ENCODE measurements around the gene GRAMD2B.

GRAMD2B gene

DNA sequence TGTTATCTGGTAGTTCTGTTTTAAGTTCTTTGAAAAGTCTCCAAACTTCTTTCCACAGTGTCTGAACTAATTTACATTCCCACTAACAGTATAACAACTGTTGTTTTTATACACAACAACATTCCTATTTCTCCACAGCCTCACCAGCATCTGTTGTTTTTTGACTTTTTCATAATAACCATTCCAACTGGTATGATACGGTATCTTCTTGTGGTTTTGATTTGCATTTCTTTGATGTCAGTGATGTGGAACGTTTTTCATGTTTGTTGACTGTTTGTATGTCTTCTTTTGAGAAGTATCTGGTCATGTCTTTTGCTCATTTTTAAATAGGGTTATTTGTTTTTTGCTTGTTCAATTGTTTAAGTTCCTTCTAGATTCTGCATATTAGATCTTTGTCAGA lies 12.6 kb upstream of the GRAMD2B start:
- H3K36me3 ChIP-seq (ENCODE audit: insufficient read depth, low read length): no peaks in the 10 kb centered on the region
- no peaks in the 10 kb centered on the region for H3K79me2 ChIP-seq (ENCODE audit: control insufficient read depth, insufficient read depth, low read length, unreplicated experiment)
- H3K27ac ChIP-seq (ENCODE audit: low read depth, low read length): no peak overlapping the region
- no peak overlapping the region for H2AFZ ChIP-seq (ENCODE audit: low read length, unreplicated experiment)
- H3K27me3 ChIP-seq (ENCODE audit: insufficient read depth, low read length): no peaks in the 10 kb centered on the region
- peaks cover 7% of the 10 kb centered on the region for H3K4me1 ChIP-seq (ENCODE audit: control insufficient read depth, insufficient read depth, low read length, unreplicated experiment)
- no peak overlapping the region for H3K4me3 ChIP-seq (ENCODE audit: low read depth, low read length)

DNA sequence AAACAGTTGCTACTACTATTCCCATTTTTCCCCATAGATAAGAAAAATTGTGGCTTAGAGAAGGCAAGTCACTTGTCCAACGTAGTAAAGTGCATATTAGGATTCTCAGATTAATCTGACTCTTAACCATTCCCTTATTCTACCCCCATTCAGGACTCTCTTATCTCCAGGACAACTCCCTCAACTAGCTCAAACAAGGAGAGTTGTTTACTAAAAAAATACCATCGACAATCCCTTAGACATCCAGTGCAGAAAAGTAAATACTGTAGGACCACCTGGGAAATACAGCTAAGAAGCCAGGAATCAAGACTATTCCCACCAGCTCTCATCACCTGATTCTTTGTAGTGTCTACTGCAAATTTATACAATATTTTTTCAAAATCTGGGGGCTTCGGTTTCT lies 9.4 kb upstream of the GRAMD2B start:
- Histone ChIP-seq H2AFZ (ENCODE audit: low read length, unreplicated experiment) (no peak overlapping the region), H3K27me3 (ENCODE audit: insufficient read depth, low read length) (no peaks in the 10 kb centered on the region), H3K4me3 (ENCODE audit: low read depth, low read length) (no peak overlapping the region), H3K4me1 (ENCODE audit: control insufficient read depth, insufficient read depth, low read length, unreplicated experiment) (peaks cover 7% of the 10 kb centered on the region), H3K79me2 (ENCODE audit: control insufficient read depth, insufficient read depth, low read length, unreplicated experiment) (no peaks in the 10 kb centered on the region), H3K36me3 (ENCODE audit: insufficient read depth, low read length) (no peaks in the 10 kb centered on the region), H3K27ac (ENCODE audit: low read depth, low read length) (no peak overlapping the region)

- H3K36me3 ChIP-seq (ENCODE audit: insufficient read depth, low read length): no peaks in the 10 kb centered on the region
- H3K27ac ChIP-seq (ENCODE audit: low read depth, low read length): no peak overlapping the region
- H3K27me3 ChIP-seq (ENCODE audit: insufficient read depth, low read length): no peaks in the 10 kb centered on the region
- H3K79me2 ChIP-seq (ENCODE audit: control insufficient read depth, insufficient read depth, low read length, unreplicated experiment): no peaks in the 10 kb centered on the region
- peaks cover 7% of the 10 kb centered on the region for H3K4me1 ChIP-seq (ENCODE audit: control insufficient read depth, insufficient read depth, low read length, unreplicated experiment)
- no peak overlapping the region for H3K4me3 ChIP-seq (ENCODE audit: low read depth, low read length)
- H2AFZ ChIP-seq (ENCODE audit: low read length, unreplicated experiment): peak overlapping the region; percentile 72
Measured at GRCh38 chr5:126414874-126415502, 8.2 kb upstream of the GRAMD2B start.

- no peak overlapping the region for H3K4me3 ChIP-seq (ENCODE audit: low read depth, low read length)
- no peaks in the 10 kb centered on the region for H3K79me2 ChIP-seq (ENCODE audit: control insufficient read depth, insufficient read depth, low read length, unreplicated experiment)
- H3K4me1 ChIP-seq (ENCODE audit: control insufficient read depth, insufficient read depth, low read length, unreplicated experiment): peaks cover 7% of the 10 kb centered on the region
- H3K27me3 ChIP-seq (ENCODE audit: insufficient read depth, low read length): no peaks in the 10 kb centered on the region
- no peaks in the 10 kb centered on the region for H3K36me3 ChIP-seq (ENCODE audit: insufficient read depth, low read length)
- H3K27ac ChIP-seq (ENCODE audit: low read depth, low read length): no peak overlapping the region
- H2AFZ ChIP-seq (ENCODE audit: low read length, unreplicated experiment): no peak overlapping the region
Measured at GRCh38 chr5:126415789-126416188, 7.4 kb upstream of the GRAMD2B start.

GRCh38 chr5:126416266-126416925 lies 6.8 kb upstream of the GRAMD2B start:
- H3K27ac ChIP-seq (ENCODE audit: low read depth, low read length): no peak overlapping the region

GRCh38 chr5:126417178-126417577 lies 6.0 kb upstream of the GRAMD2B start:
- Histone ChIP-seq H3K36me3 (ENCODE audit: insufficient read depth, low read length) (no peaks in the 10 kb centered on the region), H3K27ac (ENCODE audit: low read depth, low read length) (no peak overlapping the region), H2AFZ (ENCODE audit: low read length, unreplicated experiment) (no peak overlapping the region), H3K79me2 (ENCODE audit: control insufficient read depth, insufficient read depth, low read length, unreplicated experiment) (no peaks in the 10 kb centered on the region), H3K4me1 (ENCODE audit: control insufficient read depth, insufficient read depth, low read length, unreplicated experiment) (peaks cover 7% of the 10 kb centered on the region), H3K27me3 (ENCODE audit: insufficient read depth, low read length) (no peaks in the 10 kb centered on the region), H3K4me3 (ENCODE audit: low read depth, low read length) (no peak overlapping the region)

More at GRCh38 chr5:126416266-126416925, 6.8 kb upstream of the GRAMD2B start:
- H3K4me1 ChIP-seq (ENCODE audit: control insufficient read depth, insufficient read depth, low read length, unreplicated experiment): peaks cover 7% of the 10 kb centered on the region
- no peaks in the 10 kb centered on the region for H3K36me3 ChIP-seq (ENCODE audit: insufficient read depth, low read length)
- H2AFZ ChIP-seq (ENCODE audit: low read length, unreplicated experiment): no peak overlapping the region
- H3K4me3 ChIP-seq (ENCODE audit: low read depth, low read length): no peak overlapping the region
- no peaks in the 10 kb centered on the region for H3K79me2 ChIP-seq (ENCODE audit: control insufficient read depth, insufficient read depth, low read length, unreplicated experiment)
- H3K27me3 ChIP-seq (ENCODE audit: insufficient read depth, low read length): no peaks in the 10 kb centered on the region

DNA sequence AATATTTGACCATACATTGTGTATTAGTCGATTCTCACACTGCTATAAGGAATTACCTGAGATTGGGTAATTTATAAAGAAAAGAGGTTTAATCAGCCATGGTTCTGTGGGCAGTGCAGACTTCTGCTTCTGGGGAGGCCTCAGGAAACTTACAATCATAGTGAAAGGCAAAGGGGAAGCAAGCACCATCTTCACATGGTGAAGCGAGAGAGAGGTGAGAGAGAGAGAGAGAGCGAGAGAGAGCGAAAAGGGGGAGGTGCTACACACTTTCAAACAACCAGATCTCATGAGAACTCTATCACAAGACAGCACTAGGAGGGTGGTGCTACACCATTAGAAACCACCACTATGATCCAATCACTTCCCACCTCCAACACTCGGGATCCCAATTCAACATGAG lies 4.1 kb upstream of the GRAMD2B start:
- no peaks in the 10 kb centered on the region for H3K27me3 ChIP-seq (ENCODE audit: insufficient read depth, low read length)
- no peak overlapping the region for H2AFZ ChIP-seq (ENCODE audit: low read length, unreplicated experiment)
- no peak overlapping the region for H3K4me3 ChIP-seq (ENCODE audit: low read depth, low read length)
- H3K4me1 ChIP-seq (ENCODE audit: control insufficient read depth, insufficient read depth, low read length, unreplicated experiment): peaks cover 7% of the 10 kb centered on the region
- H3K27ac ChIP-seq (ENCODE audit: low read depth, low read length): no peak overlapping the region
- H3K79me2 ChIP-seq (ENCODE audit: control insufficient read depth, insufficient read depth, low read length, unreplicated experiment): peaks cover 5% of the 10 kb centered on the region
- H3K36me3 ChIP-seq (ENCODE audit: insufficient read depth, low read length): no peaks in the 10 kb centered on the region

GRCh38 chr5:126428421-126428820 lies 5.2 kb downstream of the GRAMD2B start:
- H2AFZ ChIP-seq (ENCODE audit: low read length, unreplicated experiment): no peak overlapping the region
- no peak overlapping the region for H3K27ac ChIP-seq (ENCODE audit: low read depth, low read length)
- peaks cover 9% of the 10 kb centered on the region for H3K36me3 ChIP-seq (ENCODE audit: insufficient read depth, low read length)
- H3K27me3 ChIP-seq (ENCODE audit: insufficient read depth, low read length): no peaks in the 10 kb centered on the region
- peaks cover 51% of the 10 kb centered on the region for H3K79me2 ChIP-seq (ENCODE audit: control insufficient read depth, insufficient read depth, low read length, unreplicated experiment)
- H3K4me3 ChIP-seq (ENCODE audit: low read depth, low read length): no peak overlapping the region
- peaks cover 15% of the 10 kb centered on the region for H3K4me1 ChIP-seq (ENCODE audit: control insufficient read depth, insufficient read depth, low read length, unreplicated experiment)

DNA sequence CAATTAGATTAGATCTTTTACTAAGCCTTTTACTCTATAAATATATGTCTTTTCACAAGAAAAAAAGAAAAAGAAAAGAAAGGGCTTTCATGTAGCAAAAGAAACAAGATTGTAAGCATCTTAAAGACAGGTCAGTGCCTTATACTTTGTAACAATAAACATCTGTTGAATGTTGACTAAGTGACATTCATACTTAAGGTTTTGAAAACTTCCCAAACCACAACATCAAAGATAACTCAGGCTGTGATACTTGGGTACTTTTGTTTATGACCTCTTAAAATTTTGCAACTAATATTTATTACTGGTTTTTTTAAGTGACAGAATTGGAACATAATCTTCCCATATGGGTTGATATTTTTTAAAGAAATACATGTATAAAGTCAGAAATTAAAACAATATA lies 7.4 kb downstream of the GRAMD2B start:
- Histone ChIP-seq H3K36me3 (ENCODE audit: insufficient read depth, low read length) (peaks cover 17% of the 10 kb centered on the region), H3K4me1 (ENCODE audit: control insufficient read depth, insufficient read depth, low read length, unreplicated experiment) (peaks cover 9% of the 10 kb centered on the region), H3K27ac (ENCODE audit: low read depth, low read length) (no peak overlapping the region), H3K79me2 (ENCODE audit: control insufficient read depth, insufficient read depth, low read length, unreplicated experiment) (peaks cover 44% of the 10 kb centered on the region), H2AFZ (ENCODE audit: low read length, unreplicated experiment) (no peak overlapping the region), H3K27me3 (ENCODE audit: insufficient read depth, low read length) (no peaks in the 10 kb centered on the region), H3K4me3 (ENCODE audit: low read depth, low read length) (no peak overlapping the region)

- Histone ChIP-seq H3K4me3 (ENCODE audit: low read depth, low read length) (no peak overlapping the region), H3K36me3 (ENCODE audit: insufficient read depth, low read length) (peaks cover 30% of the 10 kb centered on the region), H3K79me2 (ENCODE audit: control insufficient read depth, insufficient read depth, low read length, unreplicated experiment) (peaks cover 21% of the 10 kb centered on the region), H3K4me1 (ENCODE audit: control insufficient read depth, insufficient read depth, low read length, unreplicated experiment) (peaks cover 9% of the 10 kb centered on the region), H3K27ac (ENCODE audit: low read depth, low read length) (no peak overlapping the region), H2AFZ (ENCODE audit: low read length, unreplicated experiment) (peak overlapping the region; percentile 31), H3K27me3 (ENCODE audit: insufficient read depth, low read length) (no peaks in the 10 kb centered on the region)
Measured at GRCh38 chr5:126433701-126434100, 10.5 kb downstream of the GRAMD2B start.

- Histone ChIP-seq H3K79me2 (ENCODE audit: control insufficient read depth, insufficient read depth, low read length, unreplicated experiment) (peaks cover 21% of the 10 kb centered on the region), H3K36me3 (ENCODE audit: insufficient read depth, low read length) (peaks cover 28% of the 10 kb centered on the region), H3K4me3 (ENCODE audit: low read depth, low read length) (no peak overlapping the region), H3K4me1 (ENCODE audit: control insufficient read depth, insufficient read depth, low read length, unreplicated experiment) (peaks cover 9% of the 10 kb centered on the region), H2AFZ (ENCODE audit: low read length, unreplicated experiment) (no peak overlapping the region), H3K27me3 (ENCODE audit: insufficient read depth, low read length) (no peaks in the 10 kb centered on the region), H3K27ac (ENCODE audit: low read depth, low read length) (no peak overlapping the region)
Measured at GRCh38 chr5:126435261-126435660, 12.1 kb downstream of the GRAMD2B start.

Measured in ACC112 (cell line).